Measurements from ENCODE around the gene ZNF414. TPM values are rescaled to one million over a fixed set of nuclear protein-coding genes. Genes with fewer than 3 reads are reported as not detected.

Gene ZNF414
- total and polyA plus RNA-seq, 9 of the 15 experiments (the other 6 are each of a cell fraction or from before 2014, with no cell fraction given), result 0.03 to 27.2 (median 2.2) TPM; not detected in 2

GRCh38 chr19:8461376-8461775 is 52.6 kb downstream of the ZNF414 start:
- WGBS (ENCODE audit: insufficient coverage, low coverage, missing lambda C conversion rate), result 98% methylated on average over 4 of the region's 4 CpGs
- in situ Hi-C loops (cut with MboI), result no loop called here
- H3K4me1 ChIP-seq (replicated peaks in 1 of 2; ENCODE audit: control insufficient read depth in 2 of 2, insufficient read depth in 2 of 2, low read length in 2 of 2), result no peaks in the 10 kb centered on the region; a peak in 1 of 5 replicates
- DNase-seq (ENCODE audit: extremely low read depth in 1 of 4, low spot score in 3 of 4) (no peak), ATAC-seq (no peak), FAIRE-seq (no peak)
- H3K4me3 ChIP-seq, result no peak overlapping the region
- no peaks in the 10 kb centered on the region for H3K9me3 ChIP-seq (replicated peaks; ENCODE audit: control insufficient read depth, insufficient read depth, low read depth, low read length)
- no TSS peak for BruUV-seq (replicated peaks)
- no peak overlapping the region for H3K4me2 ChIP-seq (ENCODE audit: insufficient read depth, low read length)
- peaks cover 87% of the 10 kb centered on the region for H3K79me2 ChIP-seq (ENCODE audit: control insufficient read depth, insufficient read depth, low read length)
- ChIA-PET POLR2A (interaction anchor here (1.9 kb wide), 2 partner anchors 12 to 25 kb away, joined by 5 to 11 read pairs; no protein-coding TSS in a partner anchor), CTCF (ENCODE audit: low intra/inter-chr PET ratio) (no interaction called here)
- H2AFZ ChIP-seq (ENCODE audit: low read depth, low read length), result no peak overlapping the region
- H3K27ac ChIP-seq (ENCODE audit: extremely low read depth, low read depth, low read length), result no peak overlapping the region
- TF ChIP-seq DACH1 (IDR thresholded peaks at IDR 0.05; ENCODE audit: partially characterized antibody) (no peak), FOXK1 (CRISPR knock-in tag; IDR thresholded peaks at IDR 0.05; ENCODE audit: borderline replicate concordance) (no peak), ZBTB7A (IDR thresholded peaks at IDR 0.05; ENCODE audit: borderline replicate concordance, control insufficient read depth, low read depth, low read length) (no peak), CC2D1A (IDR thresholded peaks at IDR 0.05) (no peak), ZNF589 (CRISPR knock-in tag; IDR thresholded peaks at IDR 0.05; ENCODE audit: low read depth) (no peak), GATA2 (CRISPR knock-in tag; IDR thresholded peaks at IDR 0.05) (no peak), TRIM28 (IDR thresholded peaks at IDR 0.05) (no peak), TOE1 (IDR thresholded peaks at IDR 0.05; ENCODE audit: borderline replicate concordance) (no peak), TOE1 (CRISPR knock-in tag; IDR thresholded peaks at IDR 0.05; ENCODE audit: borderline replicate concordance, low read depth) (no peak), ZBTB33 (CRISPR knock-in tag; IDR thresholded peaks at IDR 0.05) (no peak), CTCFL (IDR thresholded peaks at IDR 0.05; ENCODE audit: borderline replicate concordance, insufficient read depth, low read depth, low read length, poor library complexity, severe bottlenecking) (no peak)
- H3K27me3 ChIP-seq (ENCODE audit: control insufficient read depth in 2 of 2, insufficient read depth in 2 of 2, low read length in 2 of 2), result no peaks in the 10 kb centered on the region
- H3K36me3 ChIP-seq (ENCODE audit: control insufficient read depth, insufficient read depth, low read length), result peaks cover 100% of the 10 kb centered on the region
- intact Hi-C loops (cut with micrococcal nuclease), result no loop called here
- H3K9me1 ChIP-seq (ENCODE audit: control insufficient read depth, insufficient read depth, low read length), result no peaks in the 10 kb centered on the region
- no peak overlapping the region for H3K9ac ChIP-seq (ENCODE audit: insufficient read depth in 1 of 2, low read depth in 2 of 2, low read length in 2 of 2)
- H4K20me1 ChIP-seq (replicated peaks; ENCODE audit: control insufficient read depth, insufficient read depth, low read length), result peaks cover 56% of the 10 kb centered on the region

Data from K562 (cell line).